Muscle of arm (tissue), 12 donors: ENCODE results near the gene FOXL2. TPM values are rescaled to one million over a fixed set of nuclear protein-coding genes. Genes with fewer than 3 reads are reported as not detected.

Experiments
- polyA plus RNA-seq, 12 donors: library from polyadenylated mRNA; unstranded; fragments of 120-200 nt; gene quantifications; one replicate each; pipeline ENCODE4 v1.2.1, GENCODE V29; 2013; ENCODE audit not compliant: insufficient read length in 12 of 12

Gene FOXL2
- polyA plus RNA-seq, 12 donors, result 0.05 to 0.14 (median 0.06) TPM; not detected in 9

Other genes with a start within 250 kb of the FOXL2 start
- 10 to 100 TPM in 10 of 12 donors, 1 to 10 TPM in 1, not detected in 1; 9.6 to 16.9 (median 12.7) TPM for gene PIK3CB, start 112.2 kb downstream of the FOXL2 start, polyA plus RNA-seq
- gene FOXL2NB, start 80 bp upstream of the FOXL2 start, polyA plus RNA-seq, result under 1 TPM in 4 of 12 donors, not detected in 8; 0.07 to 0.26 (median 0.10) TPM
- gene PRR23A, start 59.1 kb upstream of the FOXL2 start, polyA plus RNA-seq, result not detected
- gene PRR23B, start 73.8 kb upstream of the FOXL2 start, polyA plus RNA-seq, result not detected
- gene PRR23C, start 97.8 kb upstream of the FOXL2 start, polyA plus RNA-seq, result under 1 TPM in 1 of 12 donors, not detected in 11; 0.07 TPM